ENCODE measurements around the gene AHRR.
A peak's percentile ranks its signal among the peaks of the same experiment; 100 is the strongest.
"Not testable (repeated sequence)": the region's sequence is repeated elsewhere in the genome, so short reads cannot be mapped to it uniquely, and the experiment has no call there.

The AHRR gene

DNA sequence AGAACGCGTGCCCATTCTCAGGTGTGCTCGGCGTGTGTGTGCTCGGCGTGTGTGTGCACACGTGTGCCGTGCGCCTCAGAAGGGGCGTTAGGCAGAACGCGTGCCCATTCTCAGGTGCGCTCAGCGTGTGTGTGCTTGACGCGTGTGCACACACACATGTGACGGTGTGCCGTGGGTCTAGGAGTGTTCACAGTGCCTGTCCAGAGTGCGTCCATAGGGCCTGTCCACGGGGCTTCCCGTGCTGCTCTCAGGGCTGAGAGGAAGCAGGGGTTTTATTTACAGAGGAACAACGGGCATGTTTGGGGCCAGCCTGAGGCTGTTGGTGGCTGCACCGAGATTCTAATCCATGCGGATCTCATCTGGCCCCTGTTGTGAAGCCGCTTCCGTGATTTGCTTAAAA lies 14.2 kb upstream of the AHRR start:
- Histone ChIP-seq H4K8ac (ENCODE audit: low read depth, low read length) (no peak overlapping the region), H3K79me1 (ENCODE audit: low read length) (no peaks in the 10 kb centered on the region), H4K91ac (ENCODE audit: low read depth, low read length) (no peak overlapping the region), H2AFZ (ENCODE audit: insufficient read depth, low read length, poor library complexity) (no peak overlapping the region), H3K9me3 (ENCODE audit: insufficient read depth, low read depth, low read length) (no peaks in the 10 kb centered on the region), H2AK5ac (ENCODE audit: low read length) (no peak overlapping the region), H3K23ac (ENCODE audit: low read length) (no peak overlapping the region), H3K14ac (ENCODE audit: low read length) (no peak overlapping the region), H2BK5ac (ENCODE audit: low read depth, low read length, poor library complexity) (no peak overlapping the region), H3K18ac (ENCODE audit: low read length) (no peak overlapping the region), H4K12ac (ENCODE audit: low read depth, low read length) (no peak overlapping the region), H2BK12ac (ENCODE audit: low read length) (no peak overlapping the region), H3K79me2 (ENCODE audit: control insufficient read depth, insufficient read depth, low read length, poor library complexity) (no peaks in the 10 kb centered on the region), H3K9ac (ENCODE audit: low read length) (no peak overlapping the region), H3K4ac (ENCODE audit: low read depth, low read length) (no peak overlapping the region), H3K27me3 (ENCODE audit: insufficient read depth, low read length) (no peaks in the 10 kb centered on the region), H3K36me3 (ENCODE audit: control insufficient read depth in 1 of 2, insufficient read depth in 2 of 2, low read length in 2 of 2) (peaks cover 40 to 41% of the 10 kb centered on the region in 2 experiments), H2BK120ac (ENCODE audit: insufficient read depth, low read length, poor library complexity) (no peak overlapping the region), H3K4me3 (ENCODE audit: low read depth, low read length) (no peak overlapping the region), H3K27ac (ENCODE audit: low read depth, low read length) (no peak overlapping the region), H3K4me2 (ENCODE audit: low read length) (no peak overlapping the region), H3K4me1 (ENCODE audit: control insufficient read depth in 1 of 2, insufficient read depth in 2 of 2, low read length in 2 of 2) (no peaks in the 10 kb centered on the region)
- WGBS (ENCODE audit: extremely low coverage, insufficient coverage, insufficient read length): no CpG with 5 or more reads among the region's 26 CpGs
- no peak for DNase-seq

DNA sequence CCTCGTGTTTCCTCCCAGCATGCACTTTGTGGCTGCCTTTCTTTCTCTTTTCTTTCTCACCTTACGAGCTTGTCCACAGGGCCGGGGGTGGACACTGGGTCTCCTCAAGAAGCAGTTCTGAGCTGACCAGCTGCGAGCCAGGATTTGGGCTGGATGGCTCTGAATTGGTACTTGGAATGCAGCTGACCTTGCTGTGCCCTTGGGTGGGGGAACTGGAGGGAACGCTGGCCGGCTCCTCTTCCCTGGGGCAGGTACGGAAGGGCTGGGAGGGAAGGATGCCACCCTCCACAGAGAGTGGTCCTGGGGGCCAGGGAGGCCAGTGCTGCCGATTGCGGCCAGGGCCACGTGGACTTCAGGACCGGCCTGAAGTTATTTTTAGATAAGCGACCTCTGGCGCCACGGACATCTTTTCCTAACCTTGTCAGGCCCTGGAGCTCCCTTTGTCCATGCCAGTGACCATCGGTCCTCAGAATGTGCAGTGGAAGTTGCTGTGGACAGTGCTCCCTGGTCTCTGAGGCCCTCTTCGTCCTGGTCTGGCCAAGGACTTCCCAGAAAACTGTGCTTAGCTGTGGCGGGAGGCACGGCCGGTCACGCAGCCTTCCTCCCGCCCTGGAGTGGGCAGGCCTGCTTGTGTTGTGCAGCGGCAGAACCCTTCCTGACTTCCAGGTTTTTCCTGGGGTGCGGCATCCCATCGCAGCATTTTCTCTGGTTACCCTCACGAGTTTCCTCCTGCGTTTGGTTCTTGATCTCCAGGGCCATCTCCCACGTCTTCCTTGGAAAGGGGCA lies 13.5 kb upstream of the AHRR start:
- no CpG with 5 or more reads among the region's 27 CpGs for WGBS (ENCODE audit: extremely low coverage, insufficient coverage, insufficient read length)
- Histone ChIP-seq H3K79me2 (ENCODE audit: control insufficient read depth, insufficient read depth, low read length, poor library complexity) (no peaks in the 10 kb centered on the region), H2AK5ac (ENCODE audit: low read length) (no peak overlapping the region), H4K12ac (ENCODE audit: low read depth, low read length) (no peak overlapping the region), H3K27ac (ENCODE audit: low read depth, low read length) (no peak overlapping the region), H3K4me3 (ENCODE audit: low read depth, low read length) (no peak overlapping the region), H4K91ac (ENCODE audit: low read depth, low read length) (no peak overlapping the region), H3K4me2 (ENCODE audit: low read length) (no peak overlapping the region), H2AFZ (ENCODE audit: insufficient read depth, low read length, poor library complexity) (no peak overlapping the region), H4K8ac (ENCODE audit: low read depth, low read length) (no peak overlapping the region), H2BK120ac (ENCODE audit: insufficient read depth, low read length, poor library complexity) (no peak overlapping the region), H3K23ac (ENCODE audit: low read length) (no peak overlapping the region), H3K4ac (ENCODE audit: low read depth, low read length) (no peak overlapping the region), H3K79me1 (ENCODE audit: low read length) (no peaks in the 10 kb centered on the region), H3K18ac (ENCODE audit: low read length) (no peak overlapping the region), H3K4me1 (ENCODE audit: control insufficient read depth in 1 of 2, insufficient read depth in 2 of 2, low read length in 2 of 2) (no peaks in the 10 kb centered on the region), H2BK12ac (ENCODE audit: low read length) (no peak overlapping the region), H2BK5ac (ENCODE audit: low read depth, low read length, poor library complexity) (no peak overlapping the region), H3K36me3 (ENCODE audit: control insufficient read depth in 1 of 2, insufficient read depth in 2 of 2, low read length in 2 of 2) (peaks cover 42 to 43% of the 10 kb centered on the region in 2 experiments), H3K9me3 (ENCODE audit: insufficient read depth, low read depth, low read length) (no peaks in the 10 kb centered on the region), H3K14ac (ENCODE audit: low read length) (no peak overlapping the region), H3K9ac (ENCODE audit: low read length) (no peak overlapping the region), H3K27me3 (ENCODE audit: insufficient read depth, low read length) (no peaks in the 10 kb centered on the region)
- no peak for DNase-seq

DNA sequence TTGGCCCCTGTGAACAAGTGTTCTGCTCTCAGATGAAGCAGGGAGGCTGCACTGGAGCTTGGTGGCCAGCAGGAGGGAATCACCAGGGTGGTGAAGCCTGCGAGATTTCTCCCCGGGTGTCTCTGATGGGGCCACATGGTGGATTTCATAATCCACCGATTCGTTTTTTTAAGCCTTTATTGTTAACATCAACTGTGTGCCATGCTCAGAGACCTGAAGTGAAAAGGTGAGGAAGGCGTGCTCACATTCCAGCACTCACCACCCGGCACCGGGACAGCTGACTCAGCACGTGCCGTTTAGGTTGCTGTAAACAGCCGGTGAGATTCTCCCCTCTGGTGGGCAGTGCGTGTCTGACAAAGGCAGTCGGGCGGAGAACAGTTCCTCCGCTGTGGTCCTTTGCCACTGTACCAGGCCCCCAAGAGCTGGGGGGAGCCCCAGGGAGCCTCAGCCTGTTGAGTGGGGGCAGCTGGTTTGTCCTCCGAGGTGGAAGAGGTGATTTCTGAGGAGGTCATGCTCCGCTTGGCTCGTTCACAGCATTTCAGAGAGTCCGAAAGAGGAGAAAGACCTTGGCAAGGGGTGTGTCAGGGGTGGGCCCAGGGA lies 12.7 kb upstream of the AHRR start:
- no peak overlapping the region for H3K27ac ChIP-seq (ENCODE audit: low read depth, low read length)
- no peak overlapping the region for H3K23ac ChIP-seq (ENCODE audit: low read length)
- DNase-seq: peak; percentile 47 to 62
- peaks cover 47 to 49% of the 10 kb centered on the region in 2 experiments for H3K36me3 ChIP-seq (ENCODE audit: control insufficient read depth in 1 of 2, insufficient read depth in 2 of 2, low read length in 2 of 2)
- no peak overlapping the region for H3K4ac ChIP-seq (ENCODE audit: low read depth, low read length)
- no peak overlapping the region for H2AFZ ChIP-seq (ENCODE audit: insufficient read depth, low read length, poor library complexity)
- no peak overlapping the region for H3K4me2 ChIP-seq (ENCODE audit: low read length)
- no peak overlapping the region for H3K9ac ChIP-seq (ENCODE audit: low read length)
- no peak overlapping the region for H3K18ac ChIP-seq (ENCODE audit: low read length)
- no peak overlapping the region for H2BK12ac ChIP-seq (ENCODE audit: low read length)
- no peak overlapping the region for H2AK5ac ChIP-seq (ENCODE audit: low read length)
- no peaks in the 10 kb centered on the region for H3K79me2 ChIP-seq (ENCODE audit: control insufficient read depth, insufficient read depth, low read length, poor library complexity)
- H4K91ac ChIP-seq (ENCODE audit: low read depth, low read length): no peak overlapping the region
- no peaks in the 10 kb centered on the region for H3K79me1 ChIP-seq (ENCODE audit: low read length)
- H3K27me3 ChIP-seq (ENCODE audit: insufficient read depth, low read length): no peaks in the 10 kb centered on the region
- H2BK120ac ChIP-seq (ENCODE audit: insufficient read depth, low read length, poor library complexity): no peak overlapping the region
- no peak overlapping the region for H3K4me3 ChIP-seq (ENCODE audit: low read depth, low read length)
- H3K9me3 ChIP-seq (ENCODE audit: insufficient read depth, low read depth, low read length): no peaks in the 10 kb centered on the region
- H3K14ac ChIP-seq (ENCODE audit: low read length): no peak overlapping the region
- H3K4me1 ChIP-seq (ENCODE audit: control insufficient read depth in 1 of 2, insufficient read depth in 2 of 2, low read length in 2 of 2): no peaks in the 10 kb centered on the region
- no peak overlapping the region for H4K12ac ChIP-seq (ENCODE audit: low read depth, low read length)
- no peak overlapping the region for H2BK5ac ChIP-seq (ENCODE audit: low read depth, low read length, poor library complexity)
- no CpG with 5 or more reads among the region's 18 CpGs for WGBS (ENCODE audit: extremely low coverage, insufficient coverage, insufficient read length)
- H4K8ac ChIP-seq (ENCODE audit: low read depth, low read length): no peak overlapping the region

DNA sequence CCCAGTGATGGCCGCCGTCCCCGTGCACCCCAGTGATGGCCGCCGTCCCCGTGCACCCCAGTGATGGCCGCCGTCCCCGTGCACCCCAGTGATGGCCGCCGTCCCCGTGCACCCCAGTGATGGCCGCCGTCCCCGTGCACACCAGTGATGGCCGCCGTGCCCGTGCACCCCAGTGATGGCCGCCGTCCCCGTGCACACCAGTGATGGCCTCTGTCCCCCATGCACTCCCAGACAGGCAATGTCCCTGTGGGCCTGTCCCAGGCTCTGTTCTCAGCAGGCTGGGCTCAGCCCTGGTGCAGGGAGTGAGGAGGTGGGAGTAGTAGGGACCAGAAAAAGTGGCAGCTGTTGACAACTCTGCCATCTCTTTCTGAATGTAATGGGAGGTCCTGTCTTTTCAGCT lies 11.7 kb upstream of the AHRR start:
- H4K12ac ChIP-seq (ENCODE audit: low read depth, low read length); H2BK12ac ChIP-seq (ENCODE audit: low read length); H3K23ac ChIP-seq (ENCODE audit: low read length); H3K14ac ChIP-seq (ENCODE audit: low read length); DNase-seq; H2BK120ac ChIP-seq (ENCODE audit: insufficient read depth, low read length, poor library complexity); H3K79me2 ChIP-seq (ENCODE audit: control insufficient read depth, insufficient read depth, low read length, poor library complexity); H4K8ac ChIP-seq (ENCODE audit: low read depth, low read length); H3K27ac ChIP-seq (ENCODE audit: low read depth, low read length); H3K9ac ChIP-seq (ENCODE audit: low read length); H3K18ac ChIP-seq (ENCODE audit: low read length); H2AFZ ChIP-seq (ENCODE audit: insufficient read depth, low read length, poor library complexity); H2AK5ac ChIP-seq (ENCODE audit: low read length); H3K27me3 ChIP-seq (ENCODE audit: insufficient read depth, low read length); H3K79me1 ChIP-seq (ENCODE audit: low read length); H3K9me3 ChIP-seq (ENCODE audit: insufficient read depth, low read depth, low read length); H3K4me1 ChIP-seq (ENCODE audit: control insufficient read depth in 1 of 2, insufficient read depth in 2 of 2, low read length in 2 of 2); H3K4me2 ChIP-seq (ENCODE audit: low read length); H4K91ac ChIP-seq (ENCODE audit: low read depth, low read length); H3K4me3 ChIP-seq (ENCODE audit: low read depth, low read length); H3K4ac ChIP-seq (ENCODE audit: low read depth, low read length); H2BK5ac ChIP-seq (ENCODE audit: low read depth, low read length, poor library complexity): not testable (repeated sequence)
- peaks cover 56% of the 10 kb centered on the region in 2 experiments for H3K36me3 ChIP-seq (ENCODE audit: control insufficient read depth in 1 of 2, insufficient read depth in 2 of 2, low read length in 2 of 2)
- WGBS (ENCODE audit: extremely low coverage, insufficient coverage, insufficient read length): no CpG with 5 or more reads among the region's 21 CpGs
